Left lung (tissue), 10 donors: ENCODE measurements around the gene GSK3A. TPM values are rescaled to one million over a fixed set of nuclear protein-coding genes. Genes with fewer than 3 reads are reported as not detected.

Source experiments
- ATAC-seq: fragments of 200-7000 bp; cut with Tn5 transposase; one replicate; pipeline ENCODE4 v1.9.1; 2020; ENCODE audit warnings: moderate library complexity
- DNase-seq, 4 donors: peaks; one replicate each; pipeline ENCODE4 v3.0.0-alpha.2; 2013 to 2020
- H3K27ac ChIP-seq, 2 donors: fragments of 200-600 bp; sonication (generic) in 1 of 2; one replicate each; pipeline versions ENCODE4 v1.5.0 to v1.8.0; 2020 to 2021
- H3K27me3 ChIP-seq, 2 donors: fragments of 200-600 bp; sonication (generic) in 1 of 2; one replicate each; pipeline versions ENCODE4 v1.5.0 to v1.8.0; 2020 to 2021
- H3K36me3 ChIP-seq, 2 donors: fragments of 200-600 bp; sonication (generic) in 1 of 2; one replicate each; pipeline versions ENCODE4 v1.5.0 to v1.8.0; 2020 to 2021
- H3K4me1 ChIP-seq, 2 donors: fragments of 200-600 bp; one replicate each; pipeline ENCODE4 v1.8.0; 2021
- H3K4me3 ChIP-seq, 2 donors: fragments of 200-600 bp; sonication (generic) in 1 of 2; one replicate each; pipeline versions ENCODE4 v1.5.0 to v1.8.0; 2020 to 2021; ENCODE audit warnings: mild to moderate bottlenecking in 1 of 2
- H3K9me3 ChIP-seq, 2 donors: fragments of 200-600 bp; sonication (generic) in 1 of 2; one replicate each; pipeline versions ENCODE4 v1.5.0 to v1.8.0; 2020 to 2021
- CTCF ChIP-seq, 2 donors: fragments of 200-600 bp; sonication (generic) in 1 of 2; IDR thresholded peaks; one replicate each; pipeline versions ENCODE4 v1.5.0 to v1.8.0; 2021; ENCODE audit warnings: antibody characterized with exemption in 2 of 2
- intact Hi-C, 2 donors: fragments of 100-400 bp; cut with DNase I; formaldehyde crosslinking; loops; one replicate each; pipeline versions ENCODE4 v1.11.2 to v1.14.2; 2022
- polyA plus RNA-seq, 6 donors: library from polyadenylated mRNA; unstranded; fragments of 120-200 nt; gene quantifications; one replicate each; pipeline ENCODE4 v1.2.1, GENCODE V29; 2013; ENCODE audit not compliant: insufficient read length in 6 of 6
- total RNA-seq, 2 donors: library from RNA; stranded (reverse); fragmentation: NEBNext Ultra II Directional; extraction: Animal tissue kit (Norgen Biotek cat#: 25700); gene quantifications; one replicate each; pipeline ENCODE4 v1.2.1, GENCODE V29; 2021
- donor health status: DM: no; HTN: yes; CAD: no.
- donor health status: DM: no; HTN: no; CAD: no.

The GSK3A gene
- total and polyA plus RNA-seq, 8 donors: 33.4 to 67.4 (median 61.1) TPM

DNA sequence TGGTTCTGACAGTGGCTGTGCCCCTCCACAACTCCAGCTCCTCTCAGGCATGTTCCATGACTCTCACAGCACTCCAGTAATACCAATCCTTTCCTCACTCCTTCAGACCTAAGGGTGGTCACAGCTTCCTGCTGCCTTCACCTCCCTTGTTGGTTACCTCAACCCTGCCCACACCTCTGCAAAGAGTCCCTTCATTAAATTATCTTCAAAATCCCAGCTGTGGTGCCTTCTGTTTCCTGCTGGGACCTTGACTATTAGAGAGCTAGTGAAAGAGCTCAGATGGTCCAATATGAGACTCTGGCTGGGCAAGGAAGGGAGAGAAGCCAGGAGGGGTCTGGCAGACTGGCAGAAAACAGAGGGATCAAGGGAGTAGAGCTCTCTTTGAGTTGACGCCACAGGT is 51.1 kb downstream of the GSK3A start:
- no peak for TF ChIP-seq CTCF (IDR thresholded peaks at IDR 0.05)
- H3K27ac ChIP-seq: peak overlapping the region in 1 of 2 donors; percentile 48
- intact Hi-C loops: no loop called here
- peaks cover 0 to 4% of the 10 kb centered on the region in 2 donors for H3K36me3 ChIP-seq
- no peak for ATAC-seq
- H3K27me3 ChIP-seq: no peaks in the 10 kb centered on the region
- H3K4me3 ChIP-seq: no peak overlapping the region
- DNase-seq: no peak
- H3K9me3 ChIP-seq: peaks cover 0 to 3% of the 10 kb centered on the region in 2 donors
- peaks cover 0 to 33% of the 10 kb centered on the region in 2 donors for H3K4me1 ChIP-seq

GRCh38 chr19:42189133-42189532 is 53.3 kb downstream of the GSK3A start:
- H3K9me3 ChIP-seq: peaks cover 0 to 3% of the 10 kb centered on the region in 2 donors
- TF ChIP-seq CTCF (IDR thresholded peaks at IDR 0.05): no peak
- H3K4me1 ChIP-seq: peaks cover 6 to 42% of the 10 kb centered on the region in 2 donors
- no peak for ATAC-seq
- no peak overlapping the region for H3K4me3 ChIP-seq
- DNase-seq: no peak
- H3K27ac ChIP-seq: no peak overlapping the region
- intact Hi-C loops: loop anchor here in 1 of 2 donors (10.0 kb wide), 1 partner anchor 54 kb away; the partner anchor contains the start of gene POU2F2
- no peaks in the 10 kb centered on the region for H3K27me3 ChIP-seq
- H3K36me3 ChIP-seq: no peaks in the 10 kb centered on the region

DNA sequence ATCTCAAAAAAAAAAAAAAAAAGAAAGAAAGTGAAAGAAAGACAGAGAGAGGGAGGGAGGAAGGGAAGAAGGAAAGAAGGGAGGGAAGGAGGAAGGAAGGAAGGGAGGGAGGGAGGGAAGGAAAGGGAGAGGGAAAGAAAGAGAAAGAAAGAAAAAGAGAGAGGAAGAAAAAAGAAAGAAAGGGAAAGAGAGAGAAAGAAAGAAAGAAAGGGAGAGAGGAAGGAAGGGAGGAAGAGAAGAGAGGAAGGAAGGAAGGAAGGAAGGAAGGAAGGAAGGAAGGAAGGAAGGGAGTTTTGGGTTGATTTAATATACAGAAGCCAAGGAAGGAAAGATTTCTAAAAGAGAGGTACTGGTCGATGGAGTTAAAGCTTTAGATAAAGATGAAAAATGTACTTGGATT is 53.7 kb downstream of the GSK3A start:
- intact Hi-C loops: loop anchor here in 1 of 2 donors (10.0 kb wide), 1 partner anchor 54 kb away; the partner anchor contains the start of gene POU2F2
- Histone ChIP-seq H3K9me3 (peaks cover 0 to 3% of the 10 kb centered on the region in 2 donors), H3K27me3 (no peaks in the 10 kb centered on the region), H3K36me3 (no peaks in the 10 kb centered on the region), H3K4me1 (peaks cover 6 to 45% of the 10 kb centered on the region in 2 donors), H3K27ac (no peak overlapping the region), H3K4me3 (no peak overlapping the region)
- no peak for TF ChIP-seq CTCF (IDR thresholded peaks at IDR 0.05)
- no peak for DNase-seq
- ATAC-seq: no peak

- intact Hi-C loops: loop anchor here in 1 of 2 donors (10.0 kb wide), 1 partner anchor 50 kb away; the partner anchor contains the start of gene POU2F2
- Histone ChIP-seq H3K4me3 (no peak overlapping the region), H3K9me3 (no peaks in the 10 kb centered on the region), H3K4me1 (peaks cover 6 to 43% of the 10 kb centered on the region in 2 donors), H3K27ac (peak overlapping the region in 1 of 2 donors; percentile 56), H3K36me3 (no peaks in the 10 kb centered on the region), H3K27me3 (peaks cover 5 to 21% of the 10 kb centered on the region in 2 donors)
- peak in 1 of 4 donors; percentile 24 for DNase-seq
- ATAC-seq: peak; percentile 51
- no peak for TF ChIP-seq CTCF (IDR thresholded peaks at IDR 0.05)
Observed at GRCh38 chr19:42185277-42185676, 57.1 kb downstream of the GSK3A start.

- intact Hi-C loops: loop anchor here in 1 of 2 donors (10.0 kb wide), 1 partner anchor 50 kb away; the partner anchor contains the start of gene POU2F2
- DNase-seq (peak; percentile 37 to 86 (median 66)), ATAC-seq (peak; percentile 94)
- Histone ChIP-seq H3K4me1 (peaks cover 6 to 43% of the 10 kb centered on the region in 2 donors), H3K27ac (peak overlapping the region in 1 of 2 donors; percentile 56), H3K9me3 (no peaks in the 10 kb centered on the region), H3K27me3 (peaks cover 13 to 29% of the 10 kb centered on the region in 2 donors), H3K4me3 (no peak overlapping the region), H3K36me3 (no peaks in the 10 kb centered on the region)
- peak; percentile 82 to 92 for TF ChIP-seq CTCF (IDR thresholded peaks at IDR 0.05)
Observed at GRCh38 chr19:42184401-42184861, 58.0 kb downstream of the GSK3A start.

Other genes with a start within 250 kb of the GSK3A start
- not detected for gene ATP1A3, start 248.4 kb downstream of the GSK3A start, total RNA-seq
- under 1 TPM in 5 of 6 donors, not detected in 1; 0.20 to 0.86 (median 0.40) TPM for gene ATP1A3, start 248.4 kb downstream of the GSK3A start, polyA plus RNA-seq
- under 1 TPM; 0.29 to 0.81 TPM for gene GRIK5, start 172.4 kb downstream of the GSK3A start, total RNA-seq
- gene GRIK5, start 172.4 kb downstream of the GSK3A start, polyA plus RNA-seq: 10 to 100 TPM in 1 of 6 donors, 1 to 10 TPM in 5; 4.6 to 11.6 (median 5.4) TPM
- gene ZNF574, start 166.4 kb downstream of the GSK3A start, total RNA-seq: 10 to 100 TPM in 1 of 2 donors, 1 to 10 TPM in 1; 9.4 to 11.2 TPM
- 10 to 100 TPM; 10.6 to 15.4 (median 13.5) TPM for gene ZNF574, start 166.4 kb downstream of the GSK3A start, polyA plus RNA-seq
- gene POU2F2, start 110.2 kb downstream of the GSK3A start, total RNA-seq: 10 to 100 TPM in 1 of 2 donors, 1 to 10 TPM in 1; 2.0 to 10.0 TPM
- gene POU2F2, start 110.2 kb downstream of the GSK3A start, polyA plus RNA-seq: 1 to 10 TPM in 5 of 6 donors, under 1 TPM in 1; 0.87 to 1.7 (median 1.4) TPM
- gene DEDD2, start 24.9 kb downstream of the GSK3A start, total RNA-seq: 10 to 100 TPM; 22.7 to 34.8 TPM
- gene DEDD2, start 24.9 kb downstream of the GSK3A start, polyA plus RNA-seq: 10 to 100 TPM; 15.7 to 21.4 (median 20.3) TPM
- 10 to 100 TPM; 11.5 to 12.7 TPM for gene ZNF526, start 22.3 kb downstream of the GSK3A start, total RNA-seq
- 1 to 10 TPM; 8.1 to 9.8 (median 9.1) TPM for gene ZNF526, start 22.3 kb downstream of the GSK3A start, polyA plus RNA-seq
- 10 to 100 TPM; 47.0 to 55.0 TPM for gene ERF, start 12.5 kb upstream of the GSK3A start, total RNA-seq
- gene ERF, start 12.5 kb upstream of the GSK3A start, polyA plus RNA-seq: 10 to 100 TPM; 42.9 to 56.4 (median 48.9) TPM
- 10 to 100 TPM; 59.8 to 76.1 TPM for gene CIC, start 26.6 kb upstream of the GSK3A start, total RNA-seq
- gene CIC, start 26.6 kb upstream of the GSK3A start, polyA plus RNA-seq: 10 to 100 TPM; 37.2 to 66.3 (median 51.8) TPM
- 1 to 10 TPM; 1.1 TPM for gene PRR19, start 59.5 kb upstream of the GSK3A start, total RNA-seq
- gene PRR19, start 59.5 kb upstream of the GSK3A start, polyA plus RNA-seq: 1 to 10 TPM; 1.2 to 2.6 (median 1.7) TPM
- 10 to 100 TPM; 25.0 to 25.7 TPM for gene PAFAH1B3, start 60.0 kb upstream of the GSK3A start, total RNA-seq
- 100 to 1,000 TPM in 1 of 6 donors, 10 to 100 TPM in 5; 81.5 to 102 (median 90.7) TPM for gene PAFAH1B3, start 60.0 kb upstream of the GSK3A start, polyA plus RNA-seq
- under 1 TPM; 0.21 to 0.32 TPM for gene TMEM145, start 70.7 kb upstream of the GSK3A start, total RNA-seq
- gene TMEM145, start 70.7 kb upstream of the GSK3A start, polyA plus RNA-seq: 1 to 10 TPM in 4 of 6 donors, under 1 TPM in 2; 0.50 to 1.6 (median 1.1) TPM
- gene MEGF8, start 83.0 kb upstream of the GSK3A start, total RNA-seq: 10 to 100 TPM; 15.7 to 24.9 TPM
- gene MEGF8, start 83.0 kb upstream of the GSK3A start, polyA plus RNA-seq: 10 to 100 TPM; 25.7 to 38.9 (median 37.8) TPM
- gene CNFN, start 147.7 kb upstream of the GSK3A start, total RNA-seq: 1 to 10 TPM; 1.2 to 3.2 TPM
- under 1 TPM in 5 of 6 donors, not detected in 1; 0.32 to 0.97 (median 0.52) TPM for gene CNFN, start 147.7 kb upstream of the GSK3A start, polyA plus RNA-seq
- gene LIPE, start 184.8 kb upstream of the GSK3A start, total RNA-seq: 1 to 10 TPM; 4.0 to 5.9 TPM
- gene LIPE, start 184.8 kb upstream of the GSK3A start, polyA plus RNA-seq: 10 to 100 TPM in 3 of 6 donors, 1 to 10 TPM in 3; 8.8 to 11.0 (median 10.1) TPM
- 100 to 1,000 TPM; 162 to 257 TPM for gene CXCL17, start 200.3 kb upstream of the GSK3A start, total RNA-seq
- gene CXCL17, start 200.3 kb upstream of the GSK3A start, polyA plus RNA-seq: 10 to 100 TPM in 4 of 6 donors, 1 to 10 TPM in 2; 8.5 to 18.0 (median 13.1) TPM